HG02759 (cell line): ENCODE results near the gene ASCC2.
"Not testable (repeated sequence)": the region's sequence is repeated elsewhere in the genome, so short reads cannot be mapped to it uniquely, and the experiment has no call there.

Experiments used
- ATAC-seq: cut with Tn5 transposase; IDR thresholded peaks from one replicate; pipeline ENCODE4 v1.9.1; 2021; ENCODE audit warnings: mild to moderate bottlenecking, moderate library complexity; ENCODE audit not compliant: unreplicated experiment

ASCC2 gene

DNA sequence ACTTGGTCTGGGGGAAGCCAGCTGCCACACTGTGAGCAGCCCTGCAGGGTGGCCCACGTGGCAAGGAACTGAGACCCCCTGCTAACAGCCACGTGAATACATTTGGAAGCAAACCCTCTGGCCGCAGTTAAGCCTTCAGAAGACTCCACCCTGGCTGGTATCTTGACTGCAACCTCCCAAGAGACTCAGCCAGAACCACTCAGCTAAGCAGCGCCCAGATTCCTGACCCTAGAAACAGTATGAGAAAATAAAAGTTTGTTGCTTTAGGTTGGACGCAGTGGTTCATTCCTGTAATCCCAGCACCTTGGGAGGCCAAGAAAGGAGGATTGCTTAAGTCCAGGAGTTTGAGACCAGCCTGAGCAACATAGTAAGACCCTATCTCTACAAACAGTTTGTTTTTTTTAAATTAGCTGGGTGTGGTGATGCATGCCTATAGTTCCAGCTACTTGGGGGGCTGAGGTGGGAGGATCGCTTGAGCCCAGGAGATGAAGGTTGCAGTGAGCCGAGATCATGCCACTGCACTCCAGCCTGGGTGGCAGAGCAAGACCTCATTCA lies 79.9 kb downstream of the ASCC2 start:
- no peak for ATAC-seq

DNA sequence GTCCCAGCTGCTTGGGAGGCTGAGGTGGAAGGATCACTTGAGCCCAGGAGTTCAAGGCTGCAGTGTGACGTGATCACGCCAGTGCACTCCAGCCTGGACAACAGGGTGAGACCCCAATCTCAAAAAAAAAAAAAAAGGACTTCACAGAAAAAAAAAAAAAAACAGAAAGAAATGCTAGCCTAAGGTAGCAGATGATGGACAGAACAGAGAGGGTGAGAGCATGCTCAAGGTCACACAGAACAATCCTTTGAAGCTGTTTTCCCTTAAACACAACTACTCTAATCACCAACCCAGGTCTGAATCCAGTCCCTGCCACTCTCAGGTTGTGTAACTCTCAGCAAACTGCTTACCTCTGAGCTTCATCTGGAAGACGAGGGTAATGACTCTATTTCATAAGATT lies 81.0 kb downstream of the ASCC2 start:
- ATAC-seq: no peak

DNA sequence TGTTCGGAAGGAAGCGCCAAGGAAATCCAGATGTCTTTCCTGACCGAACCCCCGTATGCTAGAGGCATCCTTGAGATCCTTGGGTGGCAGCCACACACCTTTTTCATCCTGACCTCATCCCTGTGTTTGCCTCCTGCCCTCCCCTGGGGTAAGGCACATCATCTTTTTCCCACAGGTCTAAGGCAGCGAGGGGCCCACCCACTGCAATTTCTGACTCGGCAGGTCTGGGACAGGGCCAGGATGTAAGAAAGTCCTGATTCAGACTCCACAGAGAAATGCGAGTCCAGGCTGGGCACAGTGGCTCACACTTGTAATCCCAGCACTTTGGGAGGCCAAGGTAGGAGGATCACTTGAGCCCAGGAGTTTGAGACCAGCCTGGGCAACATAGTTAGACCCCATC lies 81.7 kb downstream of the ASCC2 start:
- no peak for ATAC-seq

DNA sequence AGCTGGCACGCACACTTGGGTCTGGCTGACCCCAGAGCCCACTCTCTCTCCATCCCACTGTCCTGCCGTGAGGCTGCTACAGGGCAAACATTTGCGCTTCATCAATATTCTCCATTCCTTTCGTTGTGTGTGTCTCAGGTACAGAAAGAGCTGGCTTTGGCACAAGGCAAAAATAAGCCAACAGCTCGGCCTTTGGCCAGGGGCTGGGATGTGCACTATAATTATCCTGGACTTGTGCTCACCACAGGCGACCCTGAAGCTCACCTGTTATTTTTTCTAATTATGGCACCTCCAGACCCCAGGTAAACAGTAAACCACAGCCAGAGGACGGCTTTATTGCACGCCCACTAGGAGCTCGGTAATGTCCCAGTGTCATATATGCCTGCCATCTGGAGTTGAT lies 82.2 kb downstream of the ASCC2 start:
- ATAC-seq: no peak

DNA sequence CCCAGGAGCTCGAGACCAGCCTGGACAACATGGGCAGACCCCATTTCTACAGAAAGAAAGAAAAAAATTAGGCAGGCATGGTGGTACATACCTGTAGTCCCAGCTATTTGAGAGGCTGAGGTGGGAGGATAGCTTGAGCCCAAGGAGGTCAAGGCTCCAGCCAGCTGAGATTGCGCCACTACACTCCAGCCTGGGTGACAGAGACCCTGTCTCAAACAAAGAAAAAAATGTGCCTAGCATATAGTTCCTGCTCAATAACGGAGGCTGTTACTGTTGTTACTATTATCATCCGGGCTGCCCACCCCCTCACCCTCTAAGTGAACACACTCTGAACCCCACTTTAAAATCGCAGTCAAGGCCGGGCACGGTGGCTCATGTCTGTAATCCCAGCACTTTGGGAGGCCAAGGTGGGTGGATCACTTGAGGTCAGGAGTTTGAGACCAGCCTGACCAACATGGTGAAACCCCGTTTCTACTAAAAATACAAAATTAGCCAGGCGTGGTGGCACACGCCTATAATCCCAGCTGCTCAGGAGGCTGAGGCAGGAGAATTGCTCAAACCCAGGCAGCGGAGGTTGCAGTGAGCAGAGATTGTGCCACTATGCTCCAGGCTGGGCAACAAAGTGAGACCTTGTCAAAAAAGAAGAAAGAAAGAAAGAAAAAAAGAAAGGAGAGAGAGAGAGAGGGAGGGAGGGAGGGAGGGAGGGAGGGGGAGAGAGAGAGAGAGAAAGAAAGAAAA lies 83.2 kb downstream of the ASCC2 start:
- ATAC-seq: not testable (repeated sequence)

DNA sequence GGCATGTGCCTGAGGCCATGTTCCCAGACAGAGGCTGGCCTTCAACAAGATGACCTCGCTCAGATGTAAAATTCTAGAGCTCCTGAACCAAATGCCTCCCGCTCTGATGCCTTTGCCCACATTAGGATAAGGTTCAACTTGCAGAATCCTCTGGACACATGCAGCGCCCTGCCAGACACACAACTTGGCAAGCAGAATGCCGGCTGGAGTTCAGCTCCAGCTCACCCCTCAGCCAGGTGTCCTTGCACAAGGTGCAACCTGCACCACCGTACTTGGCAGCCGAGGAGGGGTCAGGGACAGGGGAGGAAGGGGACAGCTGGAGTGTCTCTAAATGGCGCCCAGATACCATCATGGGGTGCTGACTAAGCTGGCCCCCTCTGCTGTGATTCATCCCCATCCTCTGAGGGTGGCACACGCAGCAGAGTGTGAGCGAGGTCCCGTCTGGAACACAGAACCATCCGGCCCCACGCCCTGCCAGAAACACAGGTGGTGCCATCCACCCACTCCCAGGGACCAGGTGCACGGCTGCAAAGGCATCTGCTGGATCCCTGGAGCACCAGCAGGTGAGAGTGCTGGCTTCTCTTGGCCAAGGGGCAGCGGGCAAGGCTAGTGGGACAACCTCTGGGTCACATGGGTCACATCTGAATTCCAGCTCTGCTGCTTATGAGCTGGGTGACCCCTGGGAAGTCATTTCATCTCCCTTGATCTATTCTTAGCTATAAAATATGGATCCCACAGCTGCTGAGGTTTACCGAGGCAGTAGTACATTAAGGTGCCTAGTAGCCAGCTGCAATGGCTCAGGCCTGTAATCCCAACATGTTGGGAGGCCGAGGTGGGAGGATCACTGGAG lies 84.0 kb downstream of the ASCC2 start:
- no peak for ATAC-seq

DNA sequence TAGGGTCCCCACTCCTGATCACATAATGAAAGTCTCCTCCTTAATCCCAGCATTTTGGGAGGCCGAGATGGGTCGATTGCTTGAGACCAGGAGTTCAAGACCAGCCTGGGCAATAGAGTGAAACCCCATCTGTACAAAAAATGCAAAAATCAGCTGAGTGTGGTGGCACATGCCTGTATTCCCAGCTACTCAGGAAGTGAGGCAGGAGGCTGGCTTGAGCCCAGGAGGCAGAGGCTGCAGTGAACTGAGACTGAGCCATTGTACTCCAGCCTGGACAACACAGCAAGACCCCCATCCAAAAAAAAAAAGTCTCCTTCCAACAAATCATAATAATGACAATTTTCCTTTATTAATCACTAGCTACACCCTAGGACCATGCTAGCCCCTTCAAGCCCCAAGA lies 86.4 kb downstream of the ASCC2 start:
- no peak for ATAC-seq

DNA sequence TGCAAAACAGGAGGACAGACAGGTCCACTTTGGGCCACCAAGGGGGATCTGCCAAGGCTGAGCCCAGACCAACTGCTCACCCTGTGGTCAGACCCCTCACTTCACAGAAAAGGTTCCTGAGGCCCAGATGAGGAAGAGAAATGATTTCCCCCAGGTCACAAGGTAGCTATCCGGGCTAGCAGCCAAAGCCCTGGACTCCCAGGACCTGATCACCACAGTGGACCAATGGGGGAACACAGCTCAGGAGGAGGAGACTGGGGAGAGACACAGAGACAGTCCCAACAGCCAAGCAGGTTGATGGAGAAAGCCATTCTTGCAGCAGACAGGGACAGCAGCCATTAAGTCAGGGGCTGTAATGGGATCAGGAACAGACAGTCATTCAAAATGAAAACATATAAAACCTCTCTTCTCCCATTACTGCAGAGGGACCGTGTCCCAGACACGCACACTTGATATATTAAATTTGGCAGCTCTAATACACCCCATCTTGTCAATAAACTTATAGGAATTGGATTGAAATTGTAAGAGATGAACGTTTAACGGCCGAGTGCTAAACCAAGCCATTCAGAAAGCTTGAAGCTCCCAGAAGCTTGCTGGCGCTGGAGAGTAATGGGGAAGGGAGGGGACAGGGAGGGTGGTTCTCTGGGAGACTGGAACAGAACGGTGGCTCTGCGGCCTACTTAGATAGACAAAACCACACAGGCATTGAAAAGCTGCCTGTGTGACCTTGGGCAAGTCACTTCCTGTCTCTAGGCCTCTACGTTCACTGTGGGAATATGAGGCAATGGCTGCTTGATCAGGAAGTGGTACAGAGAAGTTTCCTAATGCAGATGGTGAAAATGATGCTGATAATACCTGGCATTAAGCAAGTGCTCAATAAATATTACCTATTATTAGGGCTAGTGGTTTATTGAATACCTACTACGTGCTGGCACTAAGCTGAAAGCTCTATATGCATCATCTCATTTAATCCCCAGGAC lies 87.2 kb downstream of the ASCC2 start:
- ATAC-seq: no peak

DNA sequence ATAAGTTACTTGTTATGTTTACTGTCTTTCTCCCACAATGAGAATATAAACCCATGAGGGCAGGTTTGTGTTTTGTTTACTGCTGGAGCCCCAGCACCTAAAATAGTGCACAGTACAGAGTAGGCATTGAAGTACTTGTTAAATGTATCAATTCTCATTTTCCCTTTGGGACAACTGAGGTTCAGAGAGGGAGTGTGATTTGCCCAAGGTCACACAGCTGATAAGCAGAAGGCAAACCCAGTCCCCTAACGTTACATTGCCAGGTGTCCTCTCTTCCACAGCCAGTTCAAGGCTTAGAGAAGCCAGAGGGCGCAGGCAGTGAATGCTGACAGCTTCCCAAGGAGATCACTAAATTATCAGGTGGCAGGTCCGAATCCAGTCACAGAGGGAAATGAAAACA lies 88.0 kb downstream of the ASCC2 start:
- no peak for ATAC-seq

DNA sequence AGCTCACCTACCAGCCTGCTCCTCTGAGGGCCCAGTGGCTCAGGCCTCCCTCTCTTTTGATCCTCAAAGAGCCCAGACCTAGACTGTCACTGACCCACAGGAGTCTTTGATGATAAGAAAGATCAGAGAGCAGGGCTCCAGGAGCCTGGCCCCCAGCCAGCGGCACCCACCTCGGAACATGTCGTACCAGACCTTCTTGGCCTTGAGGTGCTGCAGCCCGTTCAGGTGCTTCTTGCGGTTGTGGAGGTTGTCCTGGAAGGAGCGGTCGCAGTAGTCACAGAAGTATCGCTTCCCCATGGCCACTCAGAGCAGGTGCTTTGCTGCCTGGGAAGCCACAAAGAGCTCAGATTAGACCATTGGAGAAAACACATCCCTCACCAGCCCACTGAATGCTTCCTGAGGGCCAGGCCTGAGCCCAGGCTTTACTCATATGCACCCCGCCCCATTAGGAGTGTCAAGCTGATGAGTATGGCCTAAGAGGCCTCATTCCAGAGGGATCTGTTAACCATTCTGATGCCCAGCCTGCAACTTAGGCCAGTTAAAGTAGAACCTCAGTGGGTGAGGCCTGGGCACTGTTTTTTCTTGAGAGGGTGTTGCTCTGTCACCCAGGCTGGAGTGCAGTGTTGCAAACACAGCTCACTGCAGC lies 89.7 kb downstream of the ASCC2 start:
- no peak for ATAC-seq

DNA sequence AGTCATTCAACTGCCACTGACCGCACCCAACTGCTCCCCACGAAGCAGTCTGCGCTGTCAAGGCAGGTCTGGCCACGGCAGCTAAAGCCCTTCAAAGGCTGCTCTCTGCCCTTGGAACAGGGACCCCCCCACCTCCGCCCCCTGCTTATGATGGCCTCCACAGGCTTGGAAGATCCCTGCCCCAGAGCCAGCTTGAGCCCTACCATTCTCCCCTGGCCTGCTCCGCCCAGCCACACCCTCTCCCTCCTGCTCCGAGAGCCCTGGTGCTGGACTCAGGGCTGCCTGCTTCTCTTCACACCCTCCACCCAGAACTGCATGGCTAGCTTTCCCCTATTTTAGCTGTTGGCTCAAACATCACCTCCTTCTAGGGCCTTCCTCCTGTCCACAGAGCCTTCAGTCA lies 90.2 kb downstream of the ASCC2 start:
- ATAC-seq: no peak

DNA sequence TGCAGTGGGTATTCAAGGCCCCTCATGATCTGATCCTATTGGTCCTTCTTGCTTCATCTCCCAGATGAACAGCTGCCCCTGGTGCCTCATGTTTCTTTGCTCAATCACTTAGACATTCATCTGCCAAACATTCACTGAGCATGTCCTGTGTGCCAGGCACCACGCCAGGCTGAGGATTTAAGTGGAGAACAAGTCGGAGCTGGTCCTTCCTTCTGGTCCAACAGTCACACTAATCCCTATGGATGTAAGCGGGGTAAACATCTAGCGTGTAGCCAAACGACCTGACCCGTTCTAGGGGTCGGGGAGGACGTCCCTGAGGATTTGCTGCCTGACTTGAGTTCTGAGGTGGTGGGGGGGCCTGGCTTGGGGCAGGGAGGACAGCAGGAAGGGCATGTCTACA lies 93.2 kb downstream of the ASCC2 start:
- no peak for ATAC-seq

DNA sequence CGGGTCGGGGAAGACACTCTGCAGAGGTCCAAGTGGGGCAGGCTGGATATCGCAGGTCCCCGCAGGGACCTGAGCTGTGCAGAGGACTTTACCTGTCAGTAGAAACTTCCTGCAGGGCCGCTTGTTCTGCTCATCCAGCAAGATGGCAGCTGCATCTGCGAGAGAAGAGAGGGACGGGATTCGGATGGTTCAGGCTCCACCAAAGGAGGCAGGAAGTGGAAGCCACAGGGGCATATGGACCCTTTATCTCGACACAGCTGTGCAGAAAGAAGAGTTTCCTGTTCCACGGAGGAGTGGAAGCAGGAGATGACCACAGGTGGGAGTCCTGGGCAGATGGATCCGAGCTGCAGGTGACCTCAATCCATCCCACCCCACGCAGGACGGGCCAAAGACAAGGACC lies 95.7 kb downstream of the ASCC2 start:
- ATAC-seq: no peak

DNA sequence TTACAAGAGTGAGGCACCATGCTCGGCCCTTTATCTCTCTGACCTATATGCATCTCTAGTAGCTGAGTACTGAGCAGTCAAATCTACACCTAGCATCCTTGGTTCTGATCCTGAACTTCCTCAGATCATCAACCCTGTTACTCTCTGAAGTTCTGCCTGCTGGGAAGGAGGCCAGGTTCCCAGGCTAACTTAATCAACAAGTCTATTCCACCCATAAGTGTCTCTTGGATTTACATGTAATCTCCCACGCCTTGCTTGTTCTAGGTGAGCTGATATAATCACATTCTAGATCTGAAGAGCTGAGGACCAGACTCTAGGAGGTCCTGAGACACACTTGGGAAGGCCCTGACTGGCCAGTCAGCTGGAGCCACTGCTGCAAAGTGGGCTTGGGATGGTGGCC lies 96.1 kb downstream of the ASCC2 start:
- ATAC-seq: no peak

DNA sequence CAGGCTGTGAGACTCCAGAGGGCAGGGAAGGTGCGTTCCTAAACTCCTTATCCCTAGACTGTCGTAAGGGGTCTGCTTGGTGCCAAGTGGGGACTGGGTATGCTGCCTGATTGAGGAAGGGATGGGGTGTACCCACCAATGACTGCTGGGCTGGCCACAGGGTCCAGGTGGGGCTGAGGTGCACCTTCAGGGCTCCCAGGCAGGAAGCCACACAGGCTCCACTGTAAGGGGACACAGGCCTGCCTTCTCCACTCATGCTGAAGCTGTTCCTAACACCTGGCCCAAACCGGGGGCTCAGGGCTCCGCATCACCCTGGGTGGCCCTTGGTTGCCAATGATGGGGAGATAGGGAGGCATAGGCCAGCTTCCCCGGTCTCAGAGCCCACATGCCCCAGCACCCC lies 97.9 kb downstream of the ASCC2 start:
- no peak for ATAC-seq

DNA sequence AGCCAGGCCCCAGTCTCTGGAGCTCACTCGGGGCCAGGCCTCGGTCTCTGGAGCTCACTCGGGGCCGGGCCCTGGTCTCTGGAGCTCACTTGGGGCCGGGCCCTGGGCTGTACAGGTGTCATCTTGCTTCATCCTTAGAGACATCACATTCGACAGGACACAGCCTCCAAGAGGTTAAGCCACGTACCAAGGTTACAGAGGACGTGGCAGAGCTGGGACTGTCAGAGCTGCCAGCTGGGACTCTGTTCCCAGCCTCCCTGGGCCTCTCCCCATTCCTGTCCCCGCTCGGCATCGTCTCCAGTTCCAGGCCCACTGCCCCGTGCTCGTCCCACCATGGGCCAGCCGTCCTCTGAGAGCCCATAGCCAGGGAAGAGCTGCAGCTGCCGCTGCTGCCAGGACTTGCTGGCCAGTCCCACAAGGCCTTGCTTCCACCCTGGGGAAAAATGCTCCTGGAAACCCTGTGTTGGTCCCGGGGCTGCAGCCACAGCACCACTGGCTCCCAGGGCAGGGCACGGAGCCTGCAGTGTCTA lies 98.7 kb downstream of the ASCC2 start:
- no peak for ATAC-seq
